SK-N-SH treated with all-trans-retinoic acid at 6 μM for 48 hours (cell line): ENCODE results near the gene ADRA2C.

Experiments used
- CSDC2 ChIP-seq: fragments of 250-450 bp; sonication (Bioruptor Pico); IDR thresholded peaks from 2 replicates; pipeline ENCODE4 v1.5.0; 2020; ENCODE audit warnings: mild to moderate bottlenecking, moderate library complexity
- ISL1 ChIP-seq: fragments of 250-450 bp; sonication (Bioruptor Pico); IDR thresholded peaks from 2 replicates; pipeline ENCODE4 v2.1.2; 2022; ENCODE audit warnings: mild to moderate bottlenecking, moderate library complexity
- RARB ChIP-seq: fragments of 250-450 bp; sonication (Bioruptor Pico); IDR thresholded peaks from 2 replicates; pipeline ENCODE4 v1.8.0; 2021; ENCODE audit warnings: mild to moderate bottlenecking, moderate library complexity
- ZFP3 ChIP-seq: fragments of 250-450 bp; sonication (Bioruptor Pico); IDR thresholded peaks from 2 replicates; pipeline ENCODE4 v1.5.0; 2020; ENCODE audit warnings: mild to moderate bottlenecking, moderate library complexity
- ZFP30 ChIP-seq: fragments of 450-650 bp; formaldehyde crosslinking; IDR thresholded peaks from 2 replicates; pipeline ENCODE4 v1.5.0; 2022; ENCODE audit warnings: mild to moderate bottlenecking, moderate library complexity
- TF ChIP-seq, protein P1 (sequence below): fragments of 250-450 bp; sonication (Bioruptor Pico); IDR thresholded peaks from 2 replicates; pipeline ENCODE4 v1.8.0; 2020; ENCODE audit warnings: mild to moderate bottlenecking, moderate library complexity, borderline replicate concordance

- TF ChIP-seq CSDC2 (CRISPR knock-in tag) (no peak), RARB (CRISPR knock-in tag) (no peak), ZFP30 (CRISPR knock-in tag) (no peak), ISL1 (no peak), ZFP3 (CRISPR knock-in tag) (no peak)
- TF ChIP-seq, protein P1, sequence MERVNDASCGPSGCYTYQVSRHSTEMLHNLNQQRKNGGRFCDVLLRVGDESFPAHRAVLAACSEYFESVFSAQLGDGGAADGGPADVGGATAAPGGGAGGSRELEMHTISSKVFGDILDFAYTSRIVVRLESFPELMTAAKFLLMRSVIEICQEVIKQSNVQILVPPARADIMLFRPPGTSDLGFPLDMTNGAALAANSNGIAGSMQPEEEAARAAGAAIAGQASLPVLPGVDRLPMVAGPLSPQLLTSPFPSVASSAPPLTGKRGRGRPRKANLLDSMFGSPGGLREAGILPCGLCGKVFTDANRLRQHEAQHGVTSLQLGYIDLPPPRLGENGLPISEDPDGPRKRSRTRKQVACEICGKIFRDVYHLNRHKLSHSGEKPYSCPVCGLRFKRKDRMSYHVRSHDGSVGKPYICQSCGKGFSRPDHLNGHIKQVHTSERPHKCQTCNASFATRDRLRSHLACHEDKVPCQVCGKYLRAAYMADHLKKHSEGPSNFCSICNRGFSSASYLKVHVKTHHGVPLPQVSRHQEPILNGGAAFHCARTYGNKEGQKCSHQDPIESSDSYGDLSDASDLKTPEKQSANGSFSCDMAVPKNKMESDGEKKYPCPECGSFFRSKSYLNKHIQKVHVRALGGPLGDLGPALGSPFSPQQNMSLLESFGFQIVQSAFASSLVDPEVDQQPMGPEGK (CRISPR knock-in tag) = no peak
Observed at GRCh38 chr4:3816256-3816825, 50.2 kb downstream of the ADRA2C start.
